H1 (cell line): ENCODE results near the gene SIK3. TPM values are rescaled to one million over a fixed set of nuclear protein-coding genes. Genes with fewer than 3 reads are reported as not detected.
A peak's percentile ranks its signal among the peaks of the same experiment; 100 is the strongest.

ENCODE experiments used
- CTCF ChIA-PET: fragments of 300-600 bp; sonication (Branson Sonifier 250); formaldehyde crosslinking; loops from one replicate; lab custom pipeline; 2021; ENCODE audit not compliant: partially characterized antibody; lab: Charles Lee
- POLR2A ChIA-PET: fragments of 300-600 bp; sonication (Branson Sonifier 250); formaldehyde crosslinking; loops from one replicate; lab custom pipeline; 2021; ENCODE audit warnings: inconsistent platforms; ENCODE audit not compliant: partially characterized antibody; lab: Charles Lee
- DNase-seq, 2 experiments: peaks; one replicate each; pipeline versions ENCODE4 v3.0.0 to v3.0.0-alpha.2; 2010 to 2022; ENCODE audit warnings: low spot score in 2 of 2, low read depth in 1 of 2, mixed read lengths in 1 of 2
- FAIRE-seq: peaks from 2 replicates; lab custom pipeline; 2011; peaks lifted over from hg19 to GRCh38; lab: Jason Lieb, UNC
- H2AFZ ChIP-seq: 2 replicates; pipeline ENCODE4 v1.8.1; 2012; ENCODE audit warnings: low read length, inconsistent platforms
- H2AK5ac ChIP-seq: 2 replicates; pipeline ENCODE4 v1.6.1; 2013; ENCODE audit warnings: low read depth, low read length
- H2BK120ac ChIP-seq: replicated peaks from 2 replicates; pipeline ENCODE3; 2013; ENCODE audit warnings: low read depth, low read length, inconsistent platforms
- H2BK12ac ChIP-seq: 2 replicates; pipeline ENCODE4 v1.6.1; 2013; ENCODE audit warnings: low read depth, low read length
- H2BK15ac ChIP-seq: 2 replicates; pipeline ENCODE4 v1.6.1; 2013; ENCODE audit warnings: low read length
- H2BK20ac ChIP-seq: 2 replicates; pipeline ENCODE4 v1.6.1; 2013; ENCODE audit warnings: low read length
- H2BK5ac ChIP-seq: 2 replicates; pipeline ENCODE4 v1.6.1; 2013; ENCODE audit warnings: low read depth, low read length
- H3K14ac ChIP-seq: 2 replicates; pipeline ENCODE4 v1.6.1; 2013; ENCODE audit warnings: inconsistent platforms; ENCODE audit not compliant: insufficient read length
- H3K18ac ChIP-seq: 2 replicates; pipeline ENCODE4 v1.6.1; 2013; ENCODE audit warnings: low read length; ENCODE audit errors: extremely low read depth
- H3K23ac ChIP-seq: 2 replicates; pipeline ENCODE4 v1.6.1; 2013; ENCODE audit warnings: inconsistent platforms; ENCODE audit not compliant: insufficient read length
- H3K23me2 ChIP-seq: 2 replicates; pipeline ENCODE4 v1.6.1; 2013; ENCODE audit warnings: low read depth, low read length
- H3K27ac ChIP-seq: 2 replicates; pipeline ENCODE4 v1.6.1; 2011; ENCODE audit warnings: low read depth, low read length, inconsistent platforms
- H3K27me3 ChIP-seq, 4 experiments: replicated peaks in 1 of 4; 1 replicate in 1 of 4; 2 replicates in 3 of 4; pipeline versions ENCODE4 v1.6.1 to v1.8.1; 2011 to 2013; ENCODE audit warnings: low read length in 3 of 4, mild to moderate bottlenecking in 3 of 4, inconsistent platforms in 2 of 4, mixed read lengths in 2 of 4, moderate library complexity in 1 of 4; ENCODE audit not compliant: control insufficient read depth in 3 of 4, insufficient read depth in 3 of 4; ENCODE audit errors: extremely low read depth in 1 of 4
- H3K36me3 ChIP-seq, 4 experiments: 2 replicates each; pipeline versions ENCODE4 v1.6.1 to v1.8.1; 2011 to 2013; ENCODE audit warnings: mild to moderate bottlenecking in 4 of 4, low read length in 3 of 4, moderate library complexity in 2 of 4, control low read depth in 1 of 4, inconsistent platforms in 1 of 4; ENCODE audit not compliant: insufficient read depth in 4 of 4, control insufficient read depth in 2 of 4
- H3K4ac ChIP-seq: replicated peaks from 2 replicates; pipeline ENCODE3; 2013; ENCODE audit warnings: low read length, low read depth, mixed read lengths, inconsistent platforms; ENCODE audit not compliant: insufficient read length
- H3K4me1 ChIP-seq, 4 experiments: replicated peaks in 1 of 4; 1 replicate in 1 of 4; 2 replicates in 3 of 4; pipeline versions ENCODE4 v1.6.1 to v1.8.1; 2011 to 2013; ENCODE audit warnings: low read length in 3 of 4, inconsistent platforms in 2 of 4, mixed read lengths in 1 of 4; ENCODE audit not compliant: insufficient read depth in 4 of 4, control insufficient read depth in 3 of 4
- H3K4me2 ChIP-seq, 2 experiments: 2 replicates each; pipeline versions ENCODE4 v1.6.1 to v1.8.1; 2011 to 2013; ENCODE audit warnings: low read depth in 2 of 2, low read length in 2 of 2, control low read depth in 1 of 2, inconsistent platforms in 1 of 2, mild to moderate bottlenecking in 1 of 2; ENCODE audit not compliant: insufficient read depth in 1 of 2
- H3K4me3 ChIP-seq, 4 experiments: fragments of 200-600, 300-600 bp in 1 of 4; sonication (generic), shearing (Covaris generic), sonication (Bioruptor Twin) in 1 of 4; 2 replicates each; pipeline versions ENCODE4 v1.5.1 to v1.8.1; 2011 to 2016; ENCODE audit warnings: low read length in 4 of 4, low read depth in 3 of 4, control low read depth in 2 of 4, inconsistent platforms in 2 of 4, mild to moderate bottlenecking in 2 of 4, mixed read lengths in 1 of 4, moderate library complexity in 1 of 4; ENCODE audit not compliant: insufficient read depth in 2 of 4; ENCODE audit errors: extremely low read depth in 1 of 4
- H3K56ac ChIP-seq: replicated peaks from 2 replicates; pipeline ENCODE3; 2013; ENCODE audit warnings: low read depth, mild to moderate bottlenecking, mixed read lengths, low read length, inconsistent platforms; ENCODE audit not compliant: insufficient read length
- H3K79me1 ChIP-seq: 2 replicates; pipeline ENCODE4 v1.6.1; 2013; ENCODE audit warnings: low read depth, low read length, control low read depth
- H3K79me2 ChIP-seq, 2 experiments: 2 replicates each; pipeline versions ENCODE4 v1.6.1 to v1.8.1; 2012 to 2013; ENCODE audit warnings: low read length in 2 of 2, mild to moderate bottlenecking in 2 of 2, inconsistent platforms in 1 of 2; ENCODE audit not compliant: insufficient read depth in 2 of 2, control insufficient read depth in 1 of 2
- H3K9ac ChIP-seq, 4 experiments: replicated peaks in 1 of 4; 1 replicate in 1 of 4; 2 replicates in 3 of 4; pipeline versions ENCODE4 v1.6.1 to v1.8.1; 2011 to 2013; ENCODE audit warnings: low read depth in 3 of 4, low read length in 3 of 4, control low read depth in 2 of 4, mild to moderate bottlenecking in 2 of 4, moderate library complexity in 2 of 4, inconsistent platforms in 1 of 4; ENCODE audit errors: extremely low read depth in 1 of 4
- H3K9me3 ChIP-seq, 2 experiments: 2 replicates each; pipeline versions ENCODE4 v1.6.1 to v1.8.1; 2012 to 2013; ENCODE audit warnings: mild to moderate bottlenecking in 2 of 2, moderate library complexity in 2 of 2, control low read depth in 1 of 2, inconsistent platforms in 1 of 2, low read depth in 1 of 2, low read length in 1 of 2, mixed read lengths in 1 of 2; ENCODE audit not compliant: insufficient read depth in 2 of 2
- H4K20me1 ChIP-seq, 2 experiments: replicated peaks in 1 of 2; 2 replicates each; pipeline versions ENCODE3 to v1.8.1; 2011 to 2013; ENCODE audit warnings: inconsistent platforms in 2 of 2, low read length in 2 of 2, mild to moderate bottlenecking in 1 of 2; ENCODE audit not compliant: insufficient read depth in 2 of 2, control insufficient read depth in 1 of 2
- H4K5ac ChIP-seq: 2 replicates; pipeline ENCODE4 v1.6.1; 2013; ENCODE audit warnings: low read length, low read depth, mixed read lengths, inconsistent platforms; ENCODE audit not compliant: insufficient read length
- H4K8ac ChIP-seq: 2 replicates; pipeline ENCODE4 v1.8.0; 2013; ENCODE audit warnings: mild to moderate bottlenecking, moderate library complexity, low read length, inconsistent platforms; ENCODE audit not compliant: insufficient read depth; ENCODE audit errors: extremely low read depth
- H4K91ac ChIP-seq: replicated peaks from 2 replicates; pipeline ENCODE3; 2013; ENCODE audit warnings: low read length, mixed read lengths, inconsistent platforms; ENCODE audit not compliant: insufficient read length
- BRCA1 ChIP-seq: IDR thresholded peaks from 2 replicates; pipeline ENCODE4 v1.6.1; 2012; ENCODE audit warnings: low read depth, low read length, improper control_type of control experiment
- CEBPB ChIP-seq: IDR thresholded peaks from 2 replicates; pipeline ENCODE4 v1.6.1; 2012; ENCODE audit warnings: low read depth, low read length
- CREB1 ChIP-seq: IDR thresholded peaks from 2 replicates; pipeline ENCODE4 v1.6.1; 2012; ENCODE audit warnings: inconsistent platforms
- JUND ChIP-seq: IDR thresholded peaks from 2 replicates; pipeline ENCODE4 v1.6.1; 2011; ENCODE audit warnings: mild to moderate bottlenecking, improper control_type of control experiment, low read length
- PHF8 ChIP-seq: fragments of 200-600 bp; sonication (generic); conservative IDR thresholded peaks from 2 replicates; pipeline ENCODE4 v1.7.1; 2012; ENCODE audit warnings: low read depth, mild to moderate bottlenecking, inconsistent platforms, low read length, moderate library complexity
- POLR2AphosphoS5 ChIP-seq: IDR thresholded peaks from 2 replicates; pipeline ENCODE4 v1.6.1; 2011; ENCODE audit warnings: low read depth, low read length
- POU5F1 ChIP-seq: IDR thresholded peaks from 2 replicates; pipeline ENCODE4 v1.6.1; 2011; ENCODE audit warnings: low read depth, mild to moderate bottlenecking, low read length, moderate library complexity
- RFX5 ChIP-seq: IDR thresholded peaks from 2 replicates; pipeline ENCODE4 v1.6.1; 2011; ENCODE audit warnings: low read depth, low read length, improper control_type of control experiment, borderline replicate concordance
- YY1 ChIP-seq: IDR thresholded peaks from 2 replicates; pipeline ENCODE4 v1.6.1; 2011; ENCODE audit warnings: low read depth, mild to moderate bottlenecking, low read length
- whole genome bisulfite sequencing, 2 experiments: shearing (Covaris generic) in 1 of 2; methylation state at CpG; one replicate each; pipeline versions ENCODE4 v1.1.6 to v1.1.7; 2013 to 2015; ENCODE audit warnings: low lambda C conversion rate in 2 of 2, mixed read lengths in 2 of 2, inconsistent platforms in 1 of 2, low coverage in 1 of 2, missing lambda C conversion rate in 1 of 2; ENCODE audit not compliant: insufficient replicate concordance in 2 of 2, insufficient coverage in 1 of 2, insufficient read length in 1 of 2; ENCODE audit errors: extremely low coverage in 1 of 2, missing lambda C conversion rate in 1 of 2; 5-methylcytosine and 5-hydroxymethylcytosine counted together
- polyA plus RNA-seq, 7 experiments: library from polyadenylated mRNA; depleted of rRNA in 3 of 7; stranded (reverse) in 5 of 7; unstranded in 2 of 7; fragments of >200 nt in 5 of 7; fragments of 200-250 nt in 2 of 7; gene quantifications; 1 replicate in 5 of 7; 2 replicates in 1 of 7; 4 replicates in 1 of 7; pipeline versions ENCODE4 v1.2.1 to v1.2.3, GENCODE V29; 2011 to 2013; ENCODE audit warnings: missing spikeins in 2 of 7, mixed read lengths in 2 of 7
- total RNA-seq: library from RNA; stranded (reverse); fragmentation: NEBNext Ultra II Directional; extraction: Animal tissue kit (Norgen Biotek cat#: 25700); gene quantifications from 2 replicates; pipeline ENCODE4 v1.2.1, GENCODE V29; 2021

Gene SIK3
- total and polyA plus RNA-seq, 2 of the 8 experiments (the other 6 are each of a cell fraction or from before 2014, with no cell fraction given), result 19.9 to 32.1 TPM

- FAIRE-seq, result no peak
- no peak overlapping the region for H3K4me2 ChIP-seq
- H3K27ac ChIP-seq, result no peak overlapping the region
- peaks cover 3% of the 10 kb centered on the region in 2 experiments for H4K20me1 ChIP-seq
- no peak overlapping the region for H3K23ac ChIP-seq
- no peak overlapping the region for H2AK5ac ChIP-seq
- no peak overlapping the region for H4K5ac ChIP-seq
- no peak overlapping the region for H2BK20ac ChIP-seq
- no peak overlapping the region for H3K14ac ChIP-seq
- no peak overlapping the region for H3K56ac ChIP-seq
- H2BK12ac ChIP-seq, result no peak overlapping the region
- H2BK5ac ChIP-seq, result no peak overlapping the region
- DNase-seq, result no peak
- H3K4ac ChIP-seq, result no peak overlapping the region
- H3K23me2 ChIP-seq, result no peaks in the 10 kb centered on the region
- POLR2A ChIA-PET, result interaction anchor here (0.6 kb wide), 1 partner anchor 69 kb away, joined by 3 read pairs; no protein-coding TSS in a partner anchor
- TF ChIP-seq POU5F1, result no peak
- TF ChIP-seq BRCA1, result no peak
- peak; percentile 46; the same call in 1 of the 2 replicates for TF ChIP-seq JUND
- no peak for TF ChIP-seq PHF8
- no peak for TF ChIP-seq POLR2AphosphoS5
- 0 out of 2 replicates have a peak, but pooled peaks have one; percentile 28 for TF ChIP-seq CREB1
- TF ChIP-seq YY1, result no peak
- no peak for TF ChIP-seq CEBPB
- TF ChIP-seq RFX5, result peak; percentile 88
- TF ChIP-seq, all 59 proteins: peak for 3
- Histone ChIP-seq H3K27me3 (no peaks in the 10 kb centered on the region), H3K4me1 (peaks cover 0 to 6% (median 0%) of the 10 kb centered on the region in 4 experiments; a peak in 1 of 7 replicates), H4K91ac (no peak overlapping the region), H3K18ac (no peak overlapping the region), H2AFZ (no peak overlapping the region), H3K79me2 (peaks cover 0 to 80% of the 10 kb centered on the region in 2 experiments; a peak in 3 of 4 replicates), H4K8ac (no peak overlapping the region), H2BK120ac (no peak overlapping the region), H3K4me3 (no peak overlapping the region), H3K36me3 (no peaks in the 10 kb centered on the region), H3K9me3 (no peaks in the 10 kb centered on the region), H3K9ac (no peak overlapping the region), H3K79me1 (peaks cover 6% of the 10 kb centered on the region; the same call in 1 of the 2 replicates), H2BK15ac (no peak overlapping the region)
- CTCF ChIA-PET, result interaction anchor here (0.6 to 1.5 kb wide), 3 partner anchors 47 to 549 kb away, joined by 3 to 4 read pairs (median 3); no protein-coding TSS in a partner anchor
- 72% methylated on average over 4 of the region's 4 CpGs; no CpG with 5 or more reads in 1 of the 2 experiments for WGBS, 2 experiments
Observed at GRCh38 chr11:117058761-117059261, 39.4 kb downstream of the SIK3 start.
